ENCODE measurements around the gene CACNG5. TPM values are rescaled to one million over a fixed set of nuclear protein-coding genes. Genes with fewer than 3 reads are reported as not detected.
A peak's percentile ranks its signal among the peaks of the same experiment; 100 is the strongest.

Gene CACNG5
- total RNA-seq, 2 donors from 2014 or later: 1.8 TPM; not detected in 1

- no peak for TF ChIP-seq CTCF (conservative IDR thresholded peaks at IDR 0.05)
- no peak overlapping the region for H3K27ac ChIP-seq (ENCODE audit: low read depth, low read length)
- no peaks in the 10 kb centered on the region for H3K9me3 ChIP-seq (ENCODE audit: control insufficient read depth, low read length)
- H3K9ac ChIP-seq (ENCODE audit: extremely low read depth, low read length, poor library complexity, severe bottlenecking): no peak overlapping the region
- Mint-ChIP-seq H3K27me3 (ENCODE audit: insufficient read depth) (no peaks in the 10 kb centered on the region), H3K27ac (no peak overlapping the region), H3K9me3 (no peaks in the 10 kb centered on the region), H3K4me3 (no peak overlapping the region), H3K36me3 (ENCODE audit: low read depth) (no peaks in the 10 kb centered on the region), H3K4me1 (peaks cover 12% of the 10 kb centered on the region)
- no peak overlapping the region for H3K4me3 ChIP-seq (ENCODE audit: low read length)
- H3K4me1 ChIP-seq (ENCODE audit: control insufficient read depth, insufficient read depth, low read length): no peaks in the 10 kb centered on the region
- no peaks in the 10 kb centered on the region for H3K36me3 ChIP-seq (ENCODE audit: control insufficient read depth, insufficient read depth, low read length)
- peak; percentile 55 for DNase-seq
- no peaks in the 10 kb centered on the region for H3K27me3 ChIP-seq (ENCODE audit: control insufficient read depth, insufficient read depth, low read length, poor library complexity, severe bottlenecking)
- WGBS, 2 experiments (ENCODE audit: insufficient coverage in 1 of 2, insufficient read length in 1 of 2): 74 to 82% methylated on average over 7 to 12 of the region's 12 CpGs
These were observed 45.8 kb upstream of the CACNG5 start for GRCh38 chr17:66789093-66789492.

DNA sequence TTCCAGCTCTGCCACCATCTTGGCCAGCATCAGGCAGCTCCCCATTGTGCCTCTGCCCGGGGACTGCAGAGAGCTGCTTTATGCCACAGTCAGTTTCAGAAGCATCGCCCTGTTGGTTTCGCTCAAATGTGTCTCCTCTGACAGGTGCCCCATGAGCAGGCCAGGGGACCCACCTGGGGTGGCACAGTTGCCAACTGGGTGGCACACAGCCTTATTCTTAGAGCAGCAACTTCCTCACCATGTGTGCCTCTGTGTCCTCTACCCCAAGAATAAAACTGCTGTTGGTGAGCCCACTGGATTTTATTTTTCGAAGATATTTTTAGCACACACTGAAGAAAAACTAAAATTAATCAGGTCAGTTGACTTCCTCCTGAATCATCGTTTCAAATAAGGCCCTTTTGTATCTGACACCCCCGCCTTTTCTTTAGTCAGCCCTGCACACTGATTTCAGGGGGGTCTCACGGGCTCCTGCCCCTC, 44.9 kb upstream of the CACNG5 start:
- no peaks in the 10 kb centered on the region for H3K9me3 Mint-ChIP-seq

GRCh38 chr17:66790501-66791061, 44.3 kb upstream of the CACNG5 start:
- Histone ChIP-seq H3K4me3 (ENCODE audit: low read length) (no peak overlapping the region), H3K9ac (ENCODE audit: extremely low read depth, low read length, poor library complexity, severe bottlenecking) (no peak overlapping the region), H3K36me3 (ENCODE audit: control insufficient read depth, insufficient read depth, low read length) (no peaks in the 10 kb centered on the region), H3K4me1 (ENCODE audit: control insufficient read depth, insufficient read depth, low read length) (no peaks in the 10 kb centered on the region), H3K27ac (ENCODE audit: low read depth, low read length) (no peak overlapping the region), H3K9me3 (ENCODE audit: control insufficient read depth, low read length) (no peaks in the 10 kb centered on the region), H3K27me3 (ENCODE audit: control insufficient read depth, insufficient read depth, low read length, poor library complexity, severe bottlenecking) (no peaks in the 10 kb centered on the region)
- no peak overlapping the region for H3K4me3 Mint-ChIP-seq
- 91 to 94% methylated on average over 10 of the region's 11 CpGs for WGBS, 2 experiments (ENCODE audit: insufficient coverage in 1 of 2, insufficient read length in 1 of 2)
- TF ChIP-seq CTCF (conservative IDR thresholded peaks at IDR 0.05): peak; percentile 53
- H3K36me3 Mint-ChIP-seq (ENCODE audit: low read depth): no peaks in the 10 kb centered on the region
- peaks cover 12% of the 10 kb centered on the region for H3K4me1 Mint-ChIP-seq
- H3K9me3 Mint-ChIP-seq: no peaks in the 10 kb centered on the region
- H3K27ac Mint-ChIP-seq: no peak overlapping the region
- no peaks in the 10 kb centered on the region for H3K27me3 Mint-ChIP-seq (ENCODE audit: insufficient read depth)
- peak; percentile 40 for DNase-seq

More for the DNA sequence above, 44.9 kb upstream of the CACNG5 start:
- H3K9ac ChIP-seq (ENCODE audit: extremely low read depth, low read length, poor library complexity, severe bottlenecking): no peak overlapping the region
- TF ChIP-seq CTCF (conservative IDR thresholded peaks at IDR 0.05): no peak
- H3K36me3 ChIP-seq (ENCODE audit: control insufficient read depth, insufficient read depth, low read length): no peaks in the 10 kb centered on the region
- Mint-ChIP-seq H3K27me3 (ENCODE audit: insufficient read depth) (no peaks in the 10 kb centered on the region), H3K4me3 (no peak overlapping the region), H3K27ac (no peak overlapping the region), H3K4me1 (peaks cover 12% of the 10 kb centered on the region), H3K36me3 (ENCODE audit: low read depth) (no peaks in the 10 kb centered on the region)
- no peaks in the 10 kb centered on the region for H3K27me3 ChIP-seq (ENCODE audit: control insufficient read depth, insufficient read depth, low read length, poor library complexity, severe bottlenecking)
- no peak for DNase-seq
- 91 to 95% methylated on average over 5 to 7 of the region's 7 CpGs for WGBS, 2 experiments (ENCODE audit: insufficient coverage in 1 of 2, insufficient read length in 1 of 2)
- H3K27ac ChIP-seq (ENCODE audit: low read depth, low read length): no peak overlapping the region
- no peak overlapping the region for H3K4me3 ChIP-seq (ENCODE audit: low read length)
- H3K4me1 ChIP-seq (ENCODE audit: control insufficient read depth, insufficient read depth, low read length): no peaks in the 10 kb centered on the region
- H3K9me3 ChIP-seq (ENCODE audit: control insufficient read depth, low read length): no peaks in the 10 kb centered on the region
